ENCODE data around the gene AGR2.
"Not testable (repeated sequence)": the region's sequence is repeated elsewhere in the genome, so short reads cannot be mapped to it uniquely, and the experiment has no call there.

Gene AGR2

DNA sequence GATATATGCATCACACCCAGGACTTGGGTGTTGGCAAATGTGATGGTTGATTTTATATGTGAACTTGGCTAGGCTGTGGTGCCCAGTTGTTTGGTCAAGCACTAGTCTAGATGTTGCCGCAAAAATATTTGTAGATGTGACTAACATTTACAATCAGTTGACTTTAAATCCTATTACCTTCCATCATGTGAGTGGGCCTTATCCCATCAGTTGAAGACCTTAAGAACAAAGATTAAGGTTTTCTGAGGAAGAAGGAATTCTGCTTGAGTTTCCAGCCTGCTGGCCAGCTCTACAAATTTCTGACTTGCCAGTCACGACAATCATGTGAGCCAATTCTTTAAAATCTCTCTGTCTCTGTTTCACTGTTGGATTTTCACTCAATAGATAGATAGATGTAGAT lies 30.9 kb downstream of the AGR2 start:
- no peak for DNase-seq (ENCODE audit: low read depth)

- DNase-seq (ENCODE audit: low read depth), result no peak
Measured at GRCh38 chr7:16773326-16773725, 31.5 kb downstream of the AGR2 start.

GRCh38 chr7:16770657-16771329 lies 34.0 kb downstream of the AGR2 start:
- no peak for DNase-seq (ENCODE audit: low read depth)

DNA sequence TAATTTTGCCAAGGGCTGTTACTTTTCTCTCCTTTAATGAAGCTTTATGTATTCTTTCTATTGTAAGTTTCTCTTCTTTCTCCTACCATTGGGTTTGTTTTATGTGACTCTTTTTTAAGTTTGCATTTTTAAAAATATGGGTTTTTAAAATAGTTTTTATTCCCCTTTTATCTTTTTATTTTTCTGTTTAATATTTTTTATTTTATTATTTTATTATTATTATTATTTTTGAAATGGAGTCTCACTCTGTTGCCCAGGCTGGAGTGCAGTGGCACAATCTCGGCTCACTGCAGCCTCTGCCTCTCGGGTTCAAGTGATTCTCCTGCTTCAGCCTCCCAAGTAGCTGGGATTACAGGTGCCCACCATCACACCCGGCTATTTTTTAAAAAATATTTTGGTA lies 34.8 kb downstream of the AGR2 start:
- DNase-seq (ENCODE audit: low read depth), result not testable (repeated sequence)

DNA sequence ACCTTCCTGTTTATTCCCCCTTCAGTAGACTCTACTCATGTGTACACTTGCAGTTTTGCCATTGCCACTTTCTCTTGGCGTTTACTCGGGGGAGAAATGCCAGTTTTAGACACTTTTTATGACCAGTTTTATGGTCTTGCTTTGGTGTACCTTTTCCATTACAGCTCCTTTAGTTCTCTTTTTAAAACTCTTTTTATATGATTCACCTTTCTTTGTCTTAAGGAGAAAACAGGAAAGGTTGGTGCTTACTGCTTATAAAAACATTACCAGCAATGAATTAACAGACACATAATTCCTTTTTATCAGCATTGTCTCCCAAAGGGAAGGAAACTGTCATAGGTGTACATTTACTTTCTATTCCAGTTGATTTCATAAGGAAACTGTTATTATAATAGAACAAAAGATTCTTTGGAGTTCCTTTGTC lies 39.4 kb downstream of the AGR2 start:
- no peak for DNase-seq (ENCODE audit: low read depth)

- DNase-seq (ENCODE audit: low read depth), result no peak
Measured at GRCh38 chr7:16764942-16765341, 39.9 kb downstream of the AGR2 start.

DNA sequence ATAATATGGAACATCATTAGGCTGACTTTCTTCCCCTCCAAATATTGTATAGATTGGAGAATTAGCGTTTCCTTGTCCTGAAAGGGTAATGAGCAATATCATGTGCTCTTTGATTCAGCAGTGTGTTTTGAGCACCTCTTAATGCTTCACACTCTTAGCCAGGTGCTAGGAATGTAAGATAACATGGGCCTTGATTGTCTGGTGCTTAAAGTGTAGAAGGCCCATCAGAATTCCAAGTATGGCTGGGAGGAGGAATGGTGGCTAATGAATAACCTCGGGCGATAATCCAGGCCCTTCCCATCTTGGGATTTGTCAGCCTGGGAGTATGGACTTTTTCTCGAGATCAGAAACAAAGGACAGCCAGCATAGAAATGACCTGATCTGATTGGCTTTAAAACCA lies 42.6 kb downstream of the AGR2 start:
- no peak for DNase-seq (ENCODE audit: low read depth)

DNA sequence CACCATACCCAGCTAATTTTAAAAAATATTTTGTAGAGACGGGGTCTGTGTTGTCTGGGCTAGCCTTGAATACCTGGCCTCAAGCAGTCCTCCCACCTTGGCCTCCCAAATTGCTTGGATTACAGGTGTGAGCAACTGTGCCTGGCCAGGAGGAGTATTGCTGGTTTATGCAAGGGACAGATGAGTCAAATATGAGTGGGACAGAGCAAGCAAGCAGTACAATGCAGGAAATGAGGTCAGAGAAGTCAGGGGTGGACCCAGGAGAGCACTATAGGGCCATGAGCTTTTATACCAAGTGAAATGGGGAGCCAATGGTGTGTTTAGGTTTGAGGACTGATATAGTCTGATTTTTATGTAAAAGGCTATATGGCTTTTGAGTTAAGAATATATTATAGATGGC lies 45.0 kb downstream of the AGR2 start:
- no peak for DNase-seq (ENCODE audit: low read depth)

- DNase-seq (ENCODE audit: low read depth), result no peak
Measured at GRCh38 chr7:16758631-16759611, 45.9 kb downstream of the AGR2 start.

DNA sequence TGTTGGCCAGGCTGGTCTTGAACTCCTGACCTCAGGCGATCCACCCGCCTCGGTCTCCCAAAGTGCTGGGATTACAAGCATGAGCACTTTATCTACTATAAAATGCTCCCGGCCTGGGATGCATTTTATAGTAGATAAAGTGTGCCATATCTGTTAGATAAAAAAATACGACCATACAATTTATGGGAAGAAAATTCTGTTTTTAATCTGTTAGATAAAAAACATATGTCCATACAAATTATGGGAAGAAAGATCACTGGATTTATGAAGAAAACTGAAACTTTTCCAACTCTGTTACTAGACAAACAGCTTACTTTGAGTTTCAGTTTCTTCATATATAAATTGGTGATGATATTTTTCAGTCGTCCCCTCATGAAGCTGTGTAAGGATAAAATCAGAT lies 46.8 kb downstream of the AGR2 start:
- no peak for DNase-seq (ENCODE audit: low read depth)

DNA sequence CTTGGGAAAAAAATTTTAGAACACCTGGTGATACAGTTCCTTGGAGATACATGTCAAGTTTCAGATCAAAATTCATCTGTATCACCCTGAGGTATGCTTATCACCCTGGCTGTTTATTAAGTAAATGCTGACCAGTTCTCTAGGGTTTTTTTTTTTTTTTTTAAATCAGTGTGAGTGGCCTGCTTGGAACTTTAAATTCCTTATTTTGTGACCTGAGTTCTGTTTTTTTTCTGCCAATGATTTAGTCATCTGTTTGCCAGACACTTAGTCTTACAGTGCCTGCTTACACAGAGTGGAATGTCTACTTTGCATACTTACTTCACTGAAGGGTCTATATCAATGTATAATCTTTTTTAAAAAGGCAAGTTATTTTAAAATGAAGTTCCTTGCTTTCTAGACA lies 49.4 kb downstream of the AGR2 start:
- DNase-seq (ENCODE audit: low read depth), result no peak

GRCh38 chr7:16754856-16755317 lies 49.9 kb downstream of the AGR2 start:
- DNase-seq (ENCODE audit: low read depth), result no peak

DNA sequence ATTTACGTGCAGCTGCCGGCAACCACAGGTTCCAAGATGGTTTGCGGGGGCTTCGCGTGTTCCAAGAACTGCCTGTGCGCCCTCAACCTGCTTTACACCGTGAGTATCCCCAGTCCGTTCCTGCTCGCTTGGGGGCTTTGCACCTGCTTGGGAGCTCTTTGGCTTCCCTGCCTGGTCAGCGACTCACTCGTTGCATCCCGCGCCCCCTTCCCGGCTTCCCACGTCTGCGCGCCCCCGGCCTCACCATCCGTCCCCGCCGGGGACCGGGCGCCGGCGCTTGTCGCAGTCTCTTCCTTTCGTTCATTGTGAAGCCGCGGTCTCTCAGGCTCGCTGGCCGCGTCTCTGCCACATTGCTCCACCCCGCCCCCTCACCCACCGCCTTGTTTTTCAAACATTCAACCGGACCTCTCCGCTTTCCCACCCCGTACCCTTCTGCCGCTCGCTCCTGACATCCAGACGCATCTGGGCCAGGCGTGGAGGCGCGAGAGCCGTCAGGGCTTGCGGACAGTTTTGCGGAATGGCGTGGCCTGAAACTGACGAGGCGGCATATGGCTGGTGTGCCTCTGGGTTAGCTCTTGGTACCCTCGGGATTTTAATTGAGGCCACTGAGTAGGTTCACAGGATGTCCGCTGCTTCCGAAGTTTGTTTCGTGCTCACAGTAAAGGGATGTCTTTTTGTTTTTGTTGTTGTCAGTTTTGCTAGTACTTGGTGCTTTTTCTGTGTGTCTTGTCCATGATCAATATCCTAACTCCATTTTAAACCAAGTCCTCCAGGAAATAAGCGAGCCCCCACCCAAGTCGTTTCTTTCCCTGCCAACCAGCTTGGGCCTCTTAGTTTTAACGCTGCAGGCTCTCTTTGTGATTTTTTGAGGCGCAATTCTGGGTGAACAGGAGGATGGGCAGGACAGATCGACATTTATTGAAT lies 50.6 kb downstream of the AGR2 start:
- no peak for DNase-seq (ENCODE audit: low read depth)

GRCh38 chr7:16753102-16753931 lies 51.5 kb downstream of the AGR2 start, which contains the start of gene TSPAN13:
Gene TSPAN13 (plus strand): TSS chr7:16753755. CDS start chr7:16753968, 213 bp downstream.
- DNase-seq (ENCODE audit: low read depth), result peak; percentile 27

GRCh38 chr7:16747102-16747501 lies 57.7 kb downstream of the AGR2 start:
- no peak for DNase-seq (ENCODE audit: low read depth)

DNA sequence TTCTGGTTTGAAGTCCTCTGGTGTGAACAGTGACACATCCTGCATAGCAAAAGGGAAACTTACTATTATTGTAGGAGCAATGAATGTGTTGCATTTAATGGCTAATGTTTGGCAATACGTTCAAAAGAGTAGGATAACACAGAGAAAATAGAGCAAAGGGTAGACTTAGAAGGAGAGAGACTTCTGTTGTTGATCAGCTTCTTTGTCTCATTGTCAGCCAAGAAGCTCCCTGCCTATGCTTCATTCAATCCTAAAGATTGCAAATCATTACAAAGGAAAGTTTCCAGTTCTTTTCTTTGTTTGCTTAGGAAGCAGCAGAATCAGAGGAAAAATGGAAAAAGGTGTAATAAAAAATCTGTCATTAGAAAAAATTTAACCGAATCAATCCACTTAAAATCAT lies 59.2 kb downstream of the AGR2 start:
- no peak for DNase-seq (ENCODE audit: low read depth)

- no peak for DNase-seq (ENCODE audit: low read depth)
Measured at GRCh38 chr7:16744518-16745250, 60.1 kb downstream of the AGR2 start.

- no peak for DNase-seq (ENCODE audit: low read depth)
Measured at GRCh38 chr7:16743236-16743635, 61.6 kb downstream of the AGR2 start.

DNA sequence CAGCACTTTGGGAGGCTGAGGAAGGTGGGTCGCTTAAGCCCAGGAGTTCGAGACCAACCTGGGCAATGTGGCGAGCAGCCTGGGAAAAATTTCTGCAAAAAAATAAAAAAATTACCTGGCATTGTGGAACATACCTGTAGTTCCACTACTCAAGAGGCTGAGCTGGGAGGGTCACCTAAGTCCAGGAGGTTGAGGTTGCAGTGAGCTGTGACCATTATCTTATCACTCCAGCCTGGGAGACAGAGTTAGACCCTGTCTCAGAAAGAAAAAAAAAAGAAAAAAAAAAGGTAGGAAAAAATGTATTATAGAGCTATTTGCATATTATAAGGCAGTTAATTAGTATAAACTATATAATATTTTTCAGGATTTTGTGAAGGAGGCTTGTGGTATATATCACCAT lies 62.3 kb downstream of the AGR2 start:
- DNase-seq (ENCODE audit: low read depth), result no peak
